Stimulated activated CD8-positive, alpha-beta memory T cell treated with anti-CD3 and anti-CD28 coated beads, Interleukin-7, amount 100 ng/mL, for 48 hours (primary cell): ENCODE data around the gene MSANTD3.
"Not testable (repeated sequence)": the region's sequence is repeated elsewhere in the genome, so short reads cannot be mapped to it uniquely, and the experiment has no call there.

Source experiments
- DNase-seq, 2 donors: peaks; one replicate each; pipeline ENCODE4 v3.0.0-alpha.2; 2020; ENCODE audit warnings: low read depth in 1 of 2; ENCODE audit errors: extremely low read depth in 1 of 2

MSANTD3 gene

GRCh38 chr9:100428871-100429654 is 2.1 kb downstream of the MSANTD3 start:
- DNase-seq, result no peak

- DNase-seq, result no peak
Observed at GRCh38 chr9:100430286-100430940, 3.5 kb downstream of the MSANTD3 start.

GRCh38 chr9:100431886-100432285 is 4.9 kb downstream of the MSANTD3 start:
- DNase-seq, result no peak

- no peak for DNase-seq
Observed at GRCh38 chr9:100432736-100433135, 5.8 kb downstream of the MSANTD3 start.

- DNase-seq, result no peak
Observed at GRCh38 chr9:100436571-100436970, 9.6 kb downstream of the MSANTD3 start.

GRCh38 chr9:100437860-100438805 is 11.2 kb downstream of the MSANTD3 start:
- peak in 1 of 2 donors; percentile 37 for DNase-seq

- no peak for DNase-seq
Observed at GRCh38 chr9:100440071-100440470, 13.1 kb downstream of the MSANTD3 start.

GRCh38 chr9:100440487-100440886 is 13.5 kb downstream of the MSANTD3 start:
- not testable (repeated sequence) for DNase-seq

GRCh38 chr9:100441911-100442361 is 15.0 kb downstream of the MSANTD3 start:
- no peak for DNase-seq

GRCh38 chr9:100443781-100444768 is 17.1 kb downstream of the MSANTD3 start:
- no peak for DNase-seq

GRCh38 chr9:100445161-100445902 is 18.4 kb downstream of the MSANTD3 start:
- no peak for DNase-seq

- DNase-seq, result no peak
Observed at GRCh38 chr9:100445903-100446549, 19.1 kb downstream of the MSANTD3 start.

GRCh38 chr9:100447041-100447440 is 20.1 kb downstream of the MSANTD3 start:
- no peak for DNase-seq

GRCh38 chr9:100448266-100448665 is 21.3 kb downstream of the MSANTD3 start:
- no peak for DNase-seq

- no peak for DNase-seq
Observed at GRCh38 chr9:100449420-100449819, 22.5 kb downstream of the MSANTD3 start.

- no peak for DNase-seq
Observed at GRCh38 chr9:100452894-100453293, 26.0 kb downstream of the MSANTD3 start.

- no peak for DNase-seq
Observed at GRCh38 chr9:100455470-100455869, 28.5 kb downstream of the MSANTD3 start.

GRCh38 chr9:100457517-100457916 is 30.6 kb downstream of the MSANTD3 start:
- no peak for DNase-seq

GRCh38 chr9:100459963-100460362 is 33.0 kb downstream of the MSANTD3 start:
- DNase-seq, result no peak
